Breast epithelium (tissue), 4 donors: ENCODE results near the gene UTP25. TPM values are rescaled to one million over a fixed set of nuclear protein-coding genes. Genes with fewer than 3 reads are reported as not detected.

Experiments used
- DNase-seq, 2 donors: peaks; one replicate each; pipeline ENCODE4 v3.0.0-alpha.2; 2019; ENCODE audit warnings: low spot score in 2 of 2
- H3K27ac ChIP-seq, 2 donors: fragments of 200-600 bp; sonication (generic) in 1 of 2; one replicate each; pipeline ENCODE4 v1.5.1; 2016 to 2019; ENCODE audit warnings: mild to moderate bottlenecking in 1 of 2
- H3K27me3 ChIP-seq, 2 donors: fragments of 200-600 bp; sonication (generic) in 1 of 2; one replicate each; pipeline versions ENCODE4 v1.5.1 to v1.6.0; 2017 to 2019; ENCODE audit warnings: control low read depth in 1 of 2, mild to moderate bottlenecking in 1 of 2
- H3K36me3 ChIP-seq: fragments of 200-600 bp; one replicate; pipeline ENCODE4 v1.5.1; 2019
- H3K4me1 ChIP-seq, 2 donors: fragments of 200-600 bp; sonication (generic); one replicate each; pipeline ENCODE4 v1.5.1; 2016 to 2019; ENCODE audit warnings: control low read depth in 1 of 2
- H3K4me3 ChIP-seq, 3 donors: fragments of 200-600 bp; sonication (generic); 1 replicate in 2 of 3; 2 replicates in 1 of 3; pipeline ENCODE4 v1.5.1; 2016 to 2019; ENCODE audit warnings: mild to moderate bottlenecking in 3 of 3, moderate library complexity in 2 of 3
- H3K9me3 ChIP-seq, 2 donors: fragments of 200-600 bp; sonication (generic) in 1 of 2; one replicate each; pipeline ENCODE4 v1.5.1; 2016 to 2019; ENCODE audit warnings: control low read depth in 1 of 2
- POLR2A ChIP-seq: fragments of 450-650 bp; IDR thresholded peaks from one replicate; pipeline ENCODE4 v1.6.1; 2016; ENCODE audit warnings: antibody characterized with exemption, mild to moderate bottlenecking, moderate library complexity
- POLR2AphosphoS5 ChIP-seq, 3 donors: sonication (generic); formaldehyde crosslinking; IDR thresholded peaks; one replicate each; pipeline ENCODE4 v1.6.1; 2017; ENCODE audit warnings: antibody characterized with exemption in 3 of 3
- intact Hi-C: fragments of 100-400 bp; cut with DNase I; formaldehyde crosslinking; loops from one replicate; pipeline ENCODE4 v1.15.1; 2023; ENCODE audit warnings: low total_unique reads
- total RNA-seq, 3 donors: library from RNA; depleted of rRNA; stranded (reverse); fragments of >200 nt; gene quantifications; one replicate each; pipeline ENCODE4 v1.1.0, GENCODE V29; 2016
- TF ChIP-seq, protein P1 (sequence below), 3 donors: fragments of 450-650 bp; IDR thresholded peaks; one replicate each; pipeline ENCODE4 v1.5.1; 2016 to 2017; ENCODE audit warnings: antibody characterized with exemption in 3 of 3, mild to moderate bottlenecking in 3 of 3, moderate library complexity in 3 of 3

UTP25 gene
- total RNA-seq, 3 donors from 2014 or later = 6.4 to 15.5 (median 11.1) TPM

DNA sequence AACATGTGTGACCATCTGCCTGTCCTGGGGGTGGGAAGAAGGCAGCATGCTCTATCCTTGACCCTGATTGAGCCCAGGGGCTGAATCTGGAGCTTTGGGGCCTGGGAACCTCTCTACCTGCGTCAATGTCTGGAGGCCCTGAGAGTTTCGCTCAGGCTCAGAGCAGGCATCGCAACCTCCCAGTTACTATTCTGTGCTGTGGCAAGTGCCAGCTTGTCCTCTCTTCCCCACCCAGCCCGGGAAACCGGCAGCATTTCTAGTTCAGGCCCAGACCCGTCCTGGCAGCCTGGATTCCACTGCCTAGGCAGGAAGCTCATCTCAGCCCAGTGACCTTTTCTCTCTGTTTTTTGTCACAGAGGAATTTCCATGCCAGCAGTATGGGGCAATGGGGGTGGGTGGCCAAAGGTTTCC, 11.8 kb upstream of the UTP25 start:
- H3K27ac ChIP-seq = peak overlapping the region; percentile 81 to 84
- intact Hi-C loops = no loop called here
- no peaks in the 10 kb centered on the region for H3K4me1 ChIP-seq
- DNase-seq = peak in 1 of 2 donors; percentile 95
- no peak overlapping the region for H3K4me3 ChIP-seq
- TF ChIP-seq POLR2A = no peak
- H3K9me3 ChIP-seq = no peaks in the 10 kb centered on the region
- H3K36me3 ChIP-seq = no peaks in the 10 kb centered on the region
- no peaks in the 10 kb centered on the region for H3K27me3 ChIP-seq

DNA sequence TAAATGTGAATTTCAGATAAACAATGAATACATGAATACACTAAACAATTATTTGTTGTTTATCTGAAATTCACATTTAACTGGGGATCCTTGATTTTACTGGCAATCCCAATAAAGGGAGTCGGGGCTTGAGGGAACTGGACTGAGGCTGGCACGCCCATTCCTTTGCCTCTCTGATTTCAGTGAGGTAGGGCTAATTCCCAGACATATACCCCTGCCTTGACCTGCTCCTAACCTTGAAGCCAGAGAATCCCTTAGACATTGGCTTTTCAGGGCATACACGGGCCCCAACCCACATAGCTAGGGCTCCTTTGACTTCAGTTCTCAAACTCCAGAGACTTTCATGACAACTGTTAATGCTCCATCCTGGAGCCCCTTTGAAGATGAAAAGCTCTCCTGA, 10.8 kb upstream of the UTP25 start:
- Histone ChIP-seq H3K27me3 (no peaks in the 10 kb centered on the region), H3K4me3 (no peak overlapping the region), H3K9me3 (no peaks in the 10 kb centered on the region), H3K36me3 (no peaks in the 10 kb centered on the region), H3K4me1 (no peaks in the 10 kb centered on the region), H3K27ac (peak overlapping the region; percentile 77 to 81)
- intact Hi-C loops = no loop called here
- TF ChIP-seq POLR2AphosphoS5 (IDR thresholded peaks at IDR 0.05) (no peak), POLR2A (no peak)
- TF ChIP-seq, protein P1, sequence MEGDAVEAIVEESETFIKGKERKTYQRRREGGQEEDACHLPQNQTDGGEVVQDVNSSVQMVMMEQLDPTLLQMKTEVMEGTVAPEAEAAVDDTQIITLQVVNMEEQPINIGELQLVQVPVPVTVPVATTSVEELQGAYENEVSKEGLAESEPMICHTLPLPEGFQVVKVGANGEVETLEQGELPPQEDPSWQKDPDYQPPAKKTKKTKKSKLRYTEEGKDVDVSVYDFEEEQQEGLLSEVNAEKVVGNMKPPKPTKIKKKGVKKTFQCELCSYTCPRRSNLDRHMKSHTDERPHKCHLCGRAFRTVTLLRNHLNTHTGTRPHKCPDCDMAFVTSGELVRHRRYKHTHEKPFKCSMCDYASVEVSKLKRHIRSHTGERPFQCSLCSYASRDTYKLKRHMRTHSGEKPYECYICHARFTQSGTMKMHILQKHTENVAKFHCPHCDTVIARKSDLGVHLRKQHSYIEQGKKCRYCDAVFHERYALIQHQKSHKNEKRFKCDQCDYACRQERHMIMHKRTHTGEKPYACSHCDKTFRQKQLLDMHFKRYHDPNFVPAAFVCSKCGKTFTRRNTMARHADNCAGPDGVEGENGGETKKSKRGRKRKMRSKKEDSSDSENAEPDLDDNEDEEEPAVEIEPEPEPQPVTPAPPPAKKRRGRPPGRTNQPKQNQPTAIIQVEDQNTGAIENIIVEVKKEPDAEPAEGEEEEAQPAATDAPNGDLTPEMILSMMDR (IDR thresholded peaks at IDR 0.05) = no peak
- no peak for DNase-seq

DNA sequence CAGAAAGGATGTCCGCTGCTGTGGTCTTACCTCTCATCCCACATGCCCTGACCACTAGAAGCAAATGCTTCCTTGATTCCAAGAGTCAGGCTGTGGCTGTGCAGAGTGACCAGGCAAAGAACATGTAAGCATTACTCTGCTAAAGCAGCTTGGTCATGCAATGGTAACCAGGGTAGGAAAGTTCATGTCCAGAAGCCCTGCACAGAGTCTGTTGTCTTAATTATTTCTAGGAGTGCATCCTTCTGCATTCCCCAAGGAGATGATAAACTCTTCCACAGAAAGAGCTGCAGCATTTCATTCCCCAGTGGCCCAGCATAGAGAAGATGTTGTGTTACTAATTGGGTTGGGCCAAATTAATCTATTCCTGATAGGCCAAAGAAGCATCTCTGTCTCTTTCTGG, 10.1 kb upstream of the UTP25 start:
- no peaks in the 10 kb centered on the region for H3K9me3 ChIP-seq
- TF ChIP-seq POLR2A = no peak
- no peak for TF ChIP-seq POLR2AphosphoS5 (IDR thresholded peaks at IDR 0.05)
- TF ChIP-seq, protein P1 (IDR thresholded peaks at IDR 0.05) = no peak
- H3K36me3 ChIP-seq = no peaks in the 10 kb centered on the region
- peak overlapping the region in 1 of 2 donors; percentile 77 for H3K27ac ChIP-seq
- DNase-seq = no peak
- no peaks in the 10 kb centered on the region for H3K27me3 ChIP-seq
- H3K4me3 ChIP-seq = no peak overlapping the region
- intact Hi-C loops = no loop called here
- no peaks in the 10 kb centered on the region for H3K4me1 ChIP-seq

DNA sequence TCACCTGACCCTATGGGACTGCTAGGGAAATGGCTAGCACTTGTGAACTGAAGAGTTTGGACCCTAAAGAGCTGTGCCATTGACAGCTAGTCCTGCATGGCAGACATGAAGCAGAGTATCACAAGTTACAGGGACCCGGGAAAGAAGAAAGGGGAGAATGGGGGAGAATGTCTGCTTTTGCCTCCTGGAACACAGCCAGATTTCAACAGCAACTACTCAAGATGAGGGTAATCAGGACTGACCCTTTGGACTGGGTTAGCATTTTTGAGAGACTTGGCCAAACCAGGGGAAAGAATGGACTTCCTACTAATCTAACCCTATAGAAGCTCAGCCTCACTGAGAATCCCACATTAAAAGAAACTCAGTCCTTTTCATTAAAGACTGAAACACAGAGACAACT, 8.7 kb upstream of the UTP25 start:
- no peak for DNase-seq
- no peaks in the 10 kb centered on the region for H3K9me3 ChIP-seq
- TF ChIP-seq POLR2AphosphoS5 (IDR thresholded peaks at IDR 0.05) = no peak
- no peak for TF ChIP-seq POLR2A
- TF ChIP-seq, protein P1 (IDR thresholded peaks at IDR 0.05) = no peak
- no peaks in the 10 kb centered on the region for H3K4me1 ChIP-seq
- peak overlapping the region; percentile 19 to 30 for H3K27ac ChIP-seq
- no peak overlapping the region for H3K4me3 ChIP-seq
- intact Hi-C loops = no loop called here
- H3K36me3 ChIP-seq = no peaks in the 10 kb centered on the region
- H3K27me3 ChIP-seq = no peaks in the 10 kb centered on the region

DNA sequence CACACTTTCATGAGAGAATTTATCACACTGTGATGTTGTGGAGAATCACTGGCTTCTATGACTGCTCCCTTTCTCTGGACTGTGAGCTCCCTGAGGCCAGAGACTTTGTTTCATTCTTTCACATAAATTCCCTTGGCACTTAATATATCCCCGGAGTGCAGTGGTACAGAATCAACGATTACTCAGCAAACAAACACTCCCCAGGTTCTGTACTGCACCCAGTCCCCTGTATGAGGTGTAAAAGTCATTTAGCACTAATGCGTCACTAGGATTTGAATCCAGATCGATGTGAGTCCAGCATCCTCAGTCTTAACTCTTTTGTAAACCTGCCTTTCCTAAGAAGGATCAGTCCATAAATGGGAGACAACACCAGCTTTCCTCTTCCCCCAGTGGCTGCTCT, 6.8 kb upstream of the UTP25 start:
- TF ChIP-seq POLR2A (no peak), POLR2AphosphoS5 (IDR thresholded peaks at IDR 0.05) (no peak)
- TF ChIP-seq, protein P1 (IDR thresholded peaks at IDR 0.05) = no peak
- H3K4me3 ChIP-seq = no peak overlapping the region
- H3K36me3 ChIP-seq = no peaks in the 10 kb centered on the region
- intact Hi-C loops = no loop called here
- no peak overlapping the region for H3K27ac ChIP-seq
- no peaks in the 10 kb centered on the region for H3K4me1 ChIP-seq
- no peak for DNase-seq
- H3K27me3 ChIP-seq = no peaks in the 10 kb centered on the region
- no peaks in the 10 kb centered on the region for H3K9me3 ChIP-seq

DNA sequence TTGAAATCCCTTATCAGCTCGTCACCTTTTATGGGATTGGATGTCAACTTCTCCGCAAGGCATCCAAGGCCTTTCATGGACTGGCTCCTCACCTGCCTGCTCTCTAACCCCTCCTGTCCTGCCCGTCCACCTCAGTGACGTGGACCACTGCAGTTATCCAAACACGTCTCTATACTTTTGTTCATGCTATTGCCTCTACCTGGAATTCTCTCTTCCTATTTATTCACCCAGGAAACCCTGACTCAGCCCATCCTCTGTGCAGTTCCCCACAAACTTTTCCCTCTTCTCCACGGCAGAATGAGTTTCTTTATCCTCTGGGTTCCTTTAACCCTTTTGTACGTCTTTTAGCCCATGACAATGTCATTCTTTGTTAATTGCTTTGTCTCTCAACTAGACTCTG, 5.1 kb upstream of the UTP25 start:
- H3K9me3 ChIP-seq = no peaks in the 10 kb centered on the region
- no peaks in the 10 kb centered on the region for H3K27me3 ChIP-seq
- no peak for TF ChIP-seq POLR2A
- TF ChIP-seq POLR2AphosphoS5 (IDR thresholded peaks at IDR 0.05) = no peak
- TF ChIP-seq, protein P1 (IDR thresholded peaks at IDR 0.05) = no peak
- intact Hi-C loops = no loop called here
- H3K4me3 ChIP-seq = no peak overlapping the region
- H3K4me1 ChIP-seq = no peaks in the 10 kb centered on the region
- DNase-seq = no peak
- H3K27ac ChIP-seq = no peak overlapping the region
- H3K36me3 ChIP-seq = no peaks in the 10 kb centered on the region
